ENCODE results near the gene RBM44.
"Not testable (repeated sequence)": the region's sequence is repeated elsewhere in the genome, so short reads cannot be mapped to it uniquely, and the experiment has no call there.

Gene RBM44, protein sequence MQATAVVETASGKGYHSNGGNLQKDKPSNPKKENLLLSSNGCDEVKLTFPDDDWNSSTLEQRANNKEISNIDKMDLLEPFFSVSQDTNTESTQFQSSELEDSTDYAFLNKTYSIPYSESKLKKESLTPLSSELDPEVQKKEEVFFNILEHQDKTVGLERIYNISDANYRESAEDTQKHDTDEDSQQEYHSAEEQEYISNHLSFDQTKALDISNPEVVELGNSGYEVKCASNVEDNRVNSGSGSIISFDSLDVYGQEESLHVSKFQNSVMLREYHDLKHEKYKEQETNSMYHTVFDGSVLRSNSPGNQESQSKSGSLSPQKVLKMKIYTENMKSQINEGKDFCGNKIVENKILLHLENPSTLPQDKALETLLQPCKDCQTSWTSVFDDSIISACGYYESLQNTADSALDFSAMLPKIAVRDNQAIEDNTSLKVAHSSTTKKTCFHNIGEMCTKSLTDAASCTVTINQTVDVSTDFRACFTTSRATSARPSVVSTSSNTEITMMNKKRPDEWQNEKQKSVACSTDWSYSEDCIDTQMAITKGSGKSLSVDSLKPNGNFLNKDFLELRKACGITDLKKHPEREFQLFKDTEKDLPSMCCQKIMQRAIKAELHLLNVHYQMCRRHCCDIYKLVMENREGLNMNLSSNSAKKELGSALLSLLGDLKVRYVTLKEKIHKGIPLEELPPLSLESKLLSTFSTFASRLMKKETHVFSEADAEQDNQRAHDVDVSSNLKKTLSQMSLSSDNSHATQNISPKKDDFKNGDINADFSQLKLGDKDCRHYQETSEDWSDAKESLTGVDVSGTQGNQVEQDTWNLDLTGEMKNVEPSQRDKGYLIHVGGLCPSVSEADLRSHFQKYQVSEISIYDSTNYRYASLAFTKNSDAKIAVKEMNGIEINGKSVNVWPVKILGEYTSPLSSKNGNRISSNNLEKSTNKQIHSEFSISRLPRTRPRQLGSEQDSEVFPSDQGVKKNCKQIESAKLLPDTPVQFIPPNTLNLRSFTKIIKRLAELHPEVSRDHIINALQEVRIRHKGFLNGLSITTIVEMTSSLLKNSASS

DNA sequence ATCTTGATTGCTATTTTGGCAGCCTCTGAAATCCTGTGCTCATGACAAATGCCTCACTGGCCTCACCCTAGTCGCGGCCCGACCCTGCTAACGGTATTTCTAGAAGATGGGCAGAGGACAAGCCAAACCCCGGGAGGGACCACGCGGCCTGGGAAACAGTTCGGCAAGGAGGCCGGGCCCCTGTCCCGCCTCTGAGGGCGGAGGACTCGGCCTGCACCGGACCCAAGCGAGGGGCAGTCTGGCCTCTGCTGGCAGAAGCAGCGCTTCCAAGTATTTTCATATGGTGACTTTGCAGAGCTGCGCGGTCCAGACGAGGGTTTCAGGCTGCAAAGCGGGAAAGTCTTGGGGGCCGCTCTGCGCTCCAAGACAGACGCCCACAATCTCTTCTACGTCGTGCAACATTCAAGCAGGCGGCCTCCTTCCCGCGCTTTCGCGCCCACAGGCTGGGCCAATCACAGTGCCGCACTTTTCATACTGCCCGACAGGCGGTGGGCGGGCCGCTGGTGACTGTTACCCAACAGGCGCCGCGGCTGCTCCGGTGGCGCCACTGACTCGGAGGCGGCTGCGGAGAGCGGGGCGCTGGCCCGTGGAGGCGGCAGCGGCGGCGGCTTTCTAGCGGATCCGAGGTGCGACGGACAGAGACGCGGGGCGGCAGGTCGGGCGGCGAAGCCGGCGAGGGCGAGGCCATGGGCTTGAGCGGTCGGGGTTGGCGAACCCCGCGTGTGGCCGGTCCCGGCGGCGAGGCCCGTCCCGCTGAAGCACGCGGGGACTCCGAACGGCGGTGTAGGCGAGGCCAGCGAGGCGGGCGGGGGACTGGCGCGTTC, at the start of gene RBM44:
Gene RBM44 (plus strand): TSS at position 544 of the 824 bp plus-strand sequence. CDS start 14,831 bp downstream, outside the sequence.
- DNase-seq: no peak

DNA sequence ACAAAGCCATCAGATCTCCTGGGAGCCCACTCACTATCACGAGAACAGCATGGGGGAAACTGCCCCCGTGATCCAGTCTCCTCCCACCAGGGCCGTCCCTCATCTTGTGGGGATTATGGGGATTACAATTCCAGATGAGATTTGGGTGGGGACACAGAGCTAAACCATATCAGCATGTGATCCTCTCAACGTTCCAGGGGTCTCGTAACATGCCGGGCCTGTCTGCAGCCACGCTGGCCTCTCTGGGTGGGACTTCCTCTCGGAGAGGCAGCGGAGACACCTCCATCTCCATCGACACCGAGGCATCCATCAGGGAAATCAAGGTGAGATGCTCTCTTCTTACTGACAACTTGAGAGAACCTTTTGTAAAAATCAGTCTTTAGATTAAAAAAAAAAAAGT, 49.6 kb upstream of the RBM44 start:
- no peak for DNase-seq

- DNase-seq: no peak
These were observed 48.6 kb upstream of the RBM44 start for GRCh38 chr2:237749961-237750360.

DNA sequence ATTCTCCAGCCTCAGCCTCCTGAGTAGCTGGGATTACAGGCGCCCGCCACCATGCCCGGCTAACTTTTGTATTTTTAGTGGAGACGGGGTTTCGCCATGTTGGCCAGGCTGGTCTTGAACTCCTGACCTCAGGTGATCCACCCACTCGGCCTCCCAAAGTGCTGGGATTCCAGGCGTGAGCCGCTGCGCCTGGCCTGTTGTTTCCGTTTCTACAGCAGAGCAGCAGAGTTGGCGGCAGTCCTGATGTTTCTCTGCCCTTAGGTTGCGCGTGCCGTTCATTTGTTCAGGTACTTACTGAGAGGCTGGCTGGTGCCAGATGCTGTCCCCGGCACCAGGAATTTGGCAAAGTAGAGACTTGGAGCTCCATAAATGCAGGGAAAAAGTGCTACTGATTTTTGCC, 48.1 kb upstream of the RBM44 start:
- not testable (repeated sequence) for DNase-seq

DNA sequence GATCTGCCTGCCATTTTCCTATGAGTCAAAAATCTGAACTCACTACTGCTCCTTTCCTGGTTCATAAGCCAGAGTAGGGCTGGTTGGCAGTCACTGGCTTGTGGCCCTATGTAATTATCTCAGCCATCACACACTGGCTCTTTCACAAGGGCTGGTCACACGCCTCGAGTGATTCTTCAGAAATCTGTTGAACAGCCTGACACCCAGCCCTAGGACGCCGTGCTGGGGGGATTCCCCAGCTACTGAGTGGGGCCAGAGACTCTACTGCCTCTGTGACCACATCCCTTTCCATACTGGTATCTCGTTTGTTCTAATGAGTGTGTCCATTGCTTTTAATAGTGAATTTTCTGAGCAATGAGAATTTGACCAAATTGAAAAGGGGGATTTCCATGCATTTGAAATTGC, 45.8 kb upstream of the RBM44 start:
- no peak for DNase-seq

DNA sequence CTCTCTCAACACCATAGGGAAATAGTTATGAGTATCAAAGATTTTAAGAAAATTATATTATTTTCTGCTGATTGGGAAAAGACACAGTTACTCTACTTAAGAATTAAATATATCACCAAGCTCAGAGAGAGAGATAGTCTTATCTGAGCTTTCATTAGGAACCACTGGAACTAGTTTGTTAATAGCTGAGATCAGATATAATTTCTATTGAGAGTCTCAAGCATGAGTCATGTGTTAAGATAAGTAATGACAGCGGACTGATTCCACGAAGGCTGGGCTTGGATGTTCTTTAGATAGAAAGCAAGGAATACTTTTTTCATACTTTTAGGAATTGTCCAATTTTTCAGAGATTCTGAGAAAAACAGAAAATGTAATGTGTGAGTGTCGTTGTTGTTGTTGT, 44.4 kb upstream of the RBM44 start:
- no peak for DNase-seq

- no peak for DNase-seq
These were observed 43.8 kb upstream of the RBM44 start for GRCh38 chr2:237754626-237755248.

DNA sequence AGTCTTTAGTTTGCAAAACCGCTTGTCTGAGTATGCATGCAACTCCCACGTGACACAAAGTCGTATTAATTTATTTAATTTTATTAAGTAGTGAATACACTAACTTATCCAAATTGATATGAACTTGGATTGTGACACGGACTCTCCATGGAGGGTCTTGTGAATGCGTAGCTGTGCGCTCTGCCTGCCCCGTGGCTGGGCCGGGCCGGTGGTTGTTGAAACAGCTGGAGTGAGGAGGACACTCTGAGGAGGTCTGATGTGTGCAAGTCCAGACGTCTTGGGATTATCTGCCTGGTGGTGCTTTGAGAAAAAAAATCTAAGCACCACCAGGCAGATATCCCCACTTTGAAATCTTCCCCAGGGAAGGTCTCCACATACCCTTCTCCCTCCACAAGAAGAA, 41.0 kb upstream of the RBM44 start:
- no peak for DNase-seq

DNA sequence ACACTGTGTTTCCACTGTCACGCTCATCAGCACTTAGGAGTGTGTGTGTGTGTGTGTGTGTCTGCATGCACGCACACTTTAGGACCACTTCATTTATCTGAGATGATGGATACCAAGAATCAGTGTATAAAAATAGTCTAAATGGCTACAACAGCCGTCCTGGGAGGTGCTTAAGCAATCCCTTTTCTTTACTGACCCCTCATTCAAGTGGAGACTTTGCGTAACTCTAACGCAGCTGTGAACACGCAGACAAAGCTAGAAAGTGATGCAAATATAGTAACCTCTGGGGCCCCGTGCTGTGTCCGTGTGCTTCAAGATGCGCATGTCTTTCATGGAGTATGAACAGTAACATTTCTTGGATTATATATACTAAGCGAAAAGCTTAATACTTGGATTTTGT, 40.4 kb upstream of the RBM44 start:
- no peak for DNase-seq

DNA sequence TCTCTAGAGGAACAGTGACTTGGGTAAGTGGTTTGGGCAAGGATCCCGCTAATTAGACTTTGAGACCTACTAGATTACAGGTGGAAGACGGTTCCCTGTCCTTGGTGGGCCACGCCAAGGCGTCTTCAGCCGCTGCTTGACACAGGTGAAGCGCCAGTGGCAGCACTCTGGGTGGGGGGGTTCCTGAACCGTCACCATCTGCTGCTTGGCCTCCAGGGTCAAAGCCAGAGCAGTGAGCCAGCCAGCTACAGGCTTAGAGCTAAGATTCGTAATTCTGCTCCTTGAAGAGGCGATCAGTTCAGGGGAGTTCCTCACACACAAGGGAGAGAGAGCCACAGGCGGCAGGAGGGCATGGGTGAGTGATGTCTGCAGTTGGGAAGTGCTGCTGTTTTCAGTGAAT, 39.4 kb upstream of the RBM44 start:
- no peak for DNase-seq

DNA sequence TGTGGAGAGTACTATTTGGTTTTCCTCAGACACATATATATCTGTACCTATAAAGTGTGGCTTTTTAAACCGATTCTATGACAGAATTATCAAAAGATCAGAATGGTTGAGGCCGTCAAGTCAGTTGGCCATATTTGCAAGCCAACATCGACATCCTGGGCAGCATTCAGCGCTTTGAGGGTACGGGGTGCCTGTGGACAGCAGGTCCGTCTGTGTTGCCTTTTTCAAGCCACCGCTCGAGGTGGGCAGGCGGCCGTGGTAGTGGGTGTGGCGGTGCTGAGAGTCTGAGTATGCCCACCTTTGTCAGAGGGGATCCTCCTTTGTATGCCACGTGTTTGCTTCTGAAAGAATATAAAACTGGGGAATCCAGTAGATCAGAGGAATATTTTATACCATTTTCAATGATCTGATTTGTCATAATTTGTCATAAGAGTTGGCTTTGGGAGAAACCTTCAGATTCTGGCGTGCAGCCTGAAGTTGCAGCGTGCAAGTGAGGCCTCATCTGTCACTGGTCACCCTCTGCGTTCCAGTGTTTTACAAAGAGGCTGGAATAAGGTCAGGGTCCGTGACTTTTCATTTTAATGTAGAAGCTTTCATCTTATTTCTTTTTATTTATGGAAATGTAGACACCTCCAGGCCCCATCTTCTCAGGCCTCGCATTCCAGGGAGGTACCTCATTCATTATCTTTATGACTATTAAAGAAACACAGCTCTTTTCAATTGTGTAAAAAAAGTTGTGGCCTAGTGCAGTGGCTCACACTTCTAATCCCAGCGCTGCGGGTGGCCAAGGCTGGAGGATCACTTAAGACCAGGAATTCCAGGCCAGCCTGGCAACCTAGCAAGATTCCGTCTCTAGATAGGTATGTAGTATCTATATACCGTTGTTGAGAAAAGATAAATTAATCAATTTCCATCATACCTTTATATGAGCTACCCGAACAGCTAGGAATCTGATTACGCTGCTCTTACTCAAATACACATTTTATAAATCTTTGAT, 37.8 kb upstream of the RBM44 start:
- DNase-seq: no peak

DNA sequence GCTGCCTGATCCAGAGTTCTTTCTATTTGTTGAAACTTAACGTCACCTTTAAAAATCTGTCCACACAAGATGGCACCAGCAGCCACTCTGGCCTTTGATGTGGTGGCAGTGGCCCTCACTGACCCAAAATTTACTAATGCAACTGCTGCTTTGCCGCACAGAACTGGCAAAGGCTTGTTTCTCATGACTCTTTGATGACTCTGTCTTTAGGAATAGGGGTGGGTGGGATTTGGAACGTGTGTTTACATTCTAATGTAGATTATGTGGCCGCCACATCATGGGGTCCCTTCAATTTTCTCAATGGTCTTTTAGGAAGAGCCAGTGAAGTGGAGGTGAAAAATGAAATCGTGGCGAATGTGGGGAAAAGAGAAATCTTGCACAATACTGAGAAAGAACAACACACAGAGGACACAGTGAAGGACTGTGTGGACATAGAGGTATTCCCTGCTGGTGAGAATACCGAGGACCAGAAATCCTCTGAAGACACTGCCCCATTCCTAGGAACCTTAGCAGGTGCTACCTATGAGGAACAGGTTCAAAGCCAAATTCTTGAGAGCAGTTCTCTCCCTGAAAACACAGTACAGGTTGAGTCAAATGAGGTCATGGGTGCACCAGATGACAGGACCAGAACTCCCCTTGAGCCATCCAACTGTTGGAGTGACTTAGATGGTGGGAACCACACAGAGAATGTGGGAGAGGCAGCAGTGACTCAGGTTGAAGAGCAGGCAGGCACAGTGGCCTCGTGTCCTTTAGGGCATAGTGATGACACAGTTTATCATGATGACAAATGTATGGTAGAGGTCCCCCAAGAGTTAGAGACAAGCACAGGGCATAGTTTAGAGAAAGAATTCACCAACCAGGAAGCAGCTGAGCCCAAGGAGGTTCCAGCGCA, 36.0 kb upstream of the RBM44 start:
- DNase-seq: not testable (repeated sequence)

DNA sequence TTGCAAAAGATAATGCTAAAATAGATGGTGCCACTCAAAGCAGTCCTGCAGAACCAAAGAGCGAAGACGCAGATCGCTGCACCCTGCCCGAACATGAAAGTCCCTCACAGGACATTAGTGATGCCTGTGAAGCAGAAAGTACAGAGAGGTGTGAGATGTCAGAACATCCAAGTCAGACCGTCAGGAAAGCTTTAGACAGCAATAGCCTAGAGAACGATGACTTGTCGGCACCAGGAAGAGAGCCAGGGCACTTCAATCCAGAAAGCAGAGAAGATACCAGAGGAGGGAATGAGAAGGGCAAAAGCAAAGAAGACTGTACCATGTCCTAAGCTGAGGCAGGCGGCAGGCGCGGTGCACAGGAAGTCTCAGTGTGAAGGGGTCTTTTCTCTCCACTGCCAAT, 34.8 kb upstream of the RBM44 start:
- DNase-seq: no peak

- not testable (repeated sequence) for DNase-seq
These were observed 33.5 kb upstream of the RBM44 start for GRCh38 chr2:237765122-237765521.

DNA sequence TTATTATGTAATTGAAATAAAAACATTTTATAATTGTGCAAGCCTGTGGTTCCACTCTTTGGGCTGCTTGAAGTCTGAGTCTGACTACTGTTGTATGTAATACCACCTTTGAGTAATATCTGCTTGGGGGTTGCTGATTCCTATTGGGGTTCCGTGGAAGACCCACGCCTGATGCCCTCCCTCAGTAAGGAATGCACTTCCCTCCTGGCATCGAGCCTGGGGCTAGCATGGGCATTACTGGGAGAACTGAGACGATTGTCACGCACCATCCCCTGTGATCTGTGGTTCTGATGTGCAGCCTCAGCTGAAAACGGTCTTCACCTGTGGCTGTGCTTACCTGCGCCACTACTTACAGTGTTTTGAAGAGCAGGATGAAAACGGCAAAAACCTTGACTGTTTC, 32.7 kb upstream of the RBM44 start:
- no peak for DNase-seq

DNA sequence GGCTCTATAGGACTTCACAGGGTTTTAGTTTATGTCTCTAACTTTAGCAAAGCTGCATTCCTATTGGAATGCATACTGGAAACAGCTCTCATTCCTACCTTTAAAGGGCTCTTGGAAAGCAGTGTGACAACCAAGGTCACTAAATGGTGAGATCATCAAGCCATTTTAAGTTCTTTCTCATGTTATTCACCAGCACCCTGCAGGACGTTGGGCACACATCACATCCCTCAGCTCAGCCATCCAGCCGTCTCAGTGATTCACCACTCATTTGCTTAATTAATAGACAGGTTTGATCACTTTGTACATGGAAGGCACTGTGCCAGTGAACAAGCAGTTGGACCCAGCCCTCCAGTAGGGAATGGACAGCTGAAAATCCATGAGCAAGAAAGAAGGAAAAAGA, 32.2 kb upstream of the RBM44 start:
- DNase-seq: no peak

GRCh38 chr2:237772513-237772912, 26.1 kb upstream of the RBM44 start:
- no peak for DNase-seq

DNA sequence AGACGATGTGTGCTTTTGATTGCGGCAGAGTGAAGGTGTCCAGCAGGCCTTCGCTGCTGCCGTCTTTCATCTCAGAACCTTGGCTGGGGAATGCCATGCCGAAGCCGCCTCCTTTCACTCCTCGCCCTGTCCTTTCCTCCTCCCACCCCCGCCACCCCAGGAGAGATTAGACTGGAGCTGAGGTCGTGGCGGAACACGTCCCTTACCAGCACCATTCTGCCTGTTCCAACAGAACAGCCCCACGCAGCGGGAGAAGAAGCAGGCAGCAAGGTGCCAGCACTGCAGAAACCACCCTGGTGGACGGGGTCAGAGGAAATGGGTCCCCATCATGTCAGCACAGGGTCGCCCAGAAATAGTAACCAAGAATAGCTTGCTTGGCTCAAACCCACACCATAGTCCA, 24.8 kb upstream of the RBM44 start:
- DNase-seq: no peak

- DNase-seq: no peak
These were observed 23.6 kb upstream of the RBM44 start for GRCh38 chr2:237774811-237775553.
